HG03342 (cell line): ENCODE data around the gene CDK14.

ENCODE experiments used
- ATAC-seq: cut with Tn5 transposase; IDR thresholded peaks from one replicate; pipeline ENCODE4 v1.9.1; 2021; ENCODE audit warnings: mild to moderate bottlenecking, moderate library complexity; ENCODE audit not compliant: unreplicated experiment

Gene CDK14

GRCh38 chr7:90595801-90596670, at the start of gene CDK14:
TSS of gene CDK14 (plus strand) at chr7:90596321. CDS start at chr7:90596628, 307 bp downstream.
- ATAC-seq = peak; percentile 52

DNA sequence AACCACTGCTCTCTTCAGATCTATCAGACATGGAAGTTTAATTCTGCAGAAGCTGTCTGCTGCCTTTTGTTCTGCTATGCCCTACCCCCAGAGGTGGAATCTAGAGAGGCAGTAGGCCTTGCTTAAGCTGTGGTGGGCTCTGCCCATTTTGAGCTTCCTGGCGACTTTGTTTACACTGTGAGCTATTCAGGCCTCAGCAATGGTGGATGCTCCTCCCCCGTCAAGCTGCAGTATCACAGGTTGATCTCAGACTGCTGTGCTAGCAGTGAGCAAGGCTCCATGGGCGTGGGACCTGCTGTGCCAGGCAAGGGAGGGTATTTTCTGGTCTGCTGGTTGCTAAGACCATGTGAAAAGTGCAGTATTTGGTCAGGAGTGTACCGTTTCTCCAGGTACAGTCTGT, 45.1 kb upstream of the CDK14 start:
- ATAC-seq = no peak

GRCh38 chr7:90552521-90552920, 43.6 kb upstream of the CDK14 start:
- no peak for ATAC-seq

- ATAC-seq = no peak
These were observed 35.4 kb upstream of the CDK14 start for GRCh38 chr7:90560730-90561129.

DNA sequence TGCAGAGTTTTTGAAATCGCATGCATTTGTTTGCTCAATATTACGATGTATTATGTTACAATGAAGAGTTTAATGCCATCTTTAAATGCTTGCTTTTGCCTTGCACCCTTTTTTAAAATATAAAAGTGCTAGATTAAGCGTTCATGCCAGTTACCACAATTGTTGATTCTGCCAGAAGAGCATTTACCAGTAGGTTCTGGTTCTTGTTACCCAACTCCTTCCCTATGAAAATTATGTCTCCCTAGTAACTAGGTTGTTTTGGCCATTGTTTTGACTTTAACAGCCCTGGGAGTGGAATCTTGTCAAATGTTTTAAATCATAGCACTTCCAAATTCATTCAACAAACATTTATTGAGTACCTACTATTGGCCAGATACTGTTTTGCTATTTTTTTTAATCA, 32.8 kb upstream of the CDK14 start:
- no peak for ATAC-seq

GRCh38 chr7:90564455-90564854, 31.7 kb upstream of the CDK14 start:
- no peak for ATAC-seq

DNA sequence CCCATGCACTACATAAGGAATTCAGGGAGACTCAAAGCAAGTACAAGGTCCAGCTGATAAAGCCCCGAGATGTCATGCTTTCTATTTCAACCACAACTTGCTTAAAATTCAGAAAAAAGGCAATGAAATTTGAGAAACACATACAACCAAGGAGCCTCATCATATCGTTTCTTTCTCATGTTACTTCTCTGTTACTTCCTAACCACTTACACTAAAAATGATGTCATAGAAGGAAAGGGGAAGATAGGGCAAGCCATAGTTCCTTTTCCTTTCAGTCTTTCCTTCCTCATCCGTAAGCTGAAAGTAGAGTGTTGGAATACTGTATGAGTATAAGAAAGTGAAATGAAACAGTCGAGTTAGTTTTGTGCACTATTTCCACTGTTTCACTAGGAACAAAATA, 27.9 kb upstream of the CDK14 start:
- no peak for ATAC-seq

DNA sequence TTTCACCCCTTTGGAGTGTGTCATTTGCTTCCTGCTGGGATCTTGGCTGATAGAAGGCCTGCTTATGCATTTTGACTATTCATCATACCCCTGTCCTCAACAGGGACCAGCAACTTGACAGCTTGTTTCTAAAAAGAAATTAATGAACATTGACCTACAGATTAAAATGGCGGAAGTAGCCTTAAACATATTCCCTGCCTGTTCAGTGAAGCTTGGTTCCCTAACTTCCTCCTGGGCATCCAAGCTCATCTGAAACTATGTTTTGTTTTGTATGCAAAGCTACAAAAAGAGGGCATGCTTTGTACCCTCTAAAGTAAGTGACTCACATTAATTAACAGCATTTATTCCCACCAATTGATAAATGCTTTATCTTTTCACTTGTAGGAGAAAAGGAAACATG, 26.8 kb upstream of the CDK14 start:
- no peak for ATAC-seq

DNA sequence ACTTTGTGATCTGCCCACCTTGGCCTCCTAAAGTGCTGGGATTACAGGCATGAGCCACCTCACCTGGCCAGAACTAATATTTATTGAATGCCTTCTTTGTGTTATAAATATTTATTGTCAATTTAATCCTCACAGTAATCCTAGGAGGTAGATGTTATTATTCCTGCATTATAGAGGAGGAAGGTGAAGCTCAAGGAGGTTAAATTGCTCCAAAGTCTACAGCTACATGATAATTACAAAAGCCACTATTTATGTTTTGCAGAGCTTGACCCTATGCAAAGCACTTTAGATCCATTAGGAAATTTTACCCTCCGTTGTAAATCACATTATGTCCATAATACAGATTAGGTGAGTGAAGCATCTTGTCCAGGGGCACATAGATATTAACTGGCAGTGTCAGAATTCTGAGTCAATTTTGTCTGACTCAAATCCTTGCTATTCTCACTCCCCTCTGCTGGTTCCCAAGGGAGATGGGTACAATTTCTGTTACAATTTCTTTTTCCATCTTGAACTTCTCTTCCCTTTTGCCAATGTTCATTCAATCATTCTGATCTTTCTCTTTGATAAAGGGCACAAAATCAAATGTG, 25.7 kb upstream of the CDK14 start:
- no peak for ATAC-seq

GRCh38 chr7:90574146-90574819, 21.8 kb upstream of the CDK14 start:
- ATAC-seq = no peak

DNA sequence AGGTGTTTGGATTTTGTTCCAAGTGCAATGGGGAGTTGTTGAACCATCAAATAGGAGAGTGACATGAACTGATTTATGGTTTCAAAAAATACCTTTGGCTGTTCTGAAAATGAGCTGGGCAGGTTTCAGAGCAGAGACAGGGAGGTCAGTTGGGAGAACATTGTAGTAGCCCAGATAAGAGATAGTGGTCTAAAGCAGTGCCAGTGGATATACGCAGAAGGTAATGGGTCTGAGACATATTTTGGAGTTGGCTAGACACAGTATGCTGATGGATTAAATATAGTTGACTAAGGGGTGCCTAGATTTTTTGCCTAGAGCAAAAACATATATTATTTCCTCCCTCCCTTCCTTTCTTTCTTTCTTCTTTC, 21.3 kb upstream of the CDK14 start:
- no peak for ATAC-seq

GRCh38 chr7:90579181-90579688, 16.9 kb upstream of the CDK14 start:
- ATAC-seq = no peak

- ATAC-seq = no peak
These were observed 16.1 kb upstream of the CDK14 start for GRCh38 chr7:90580051-90580450.

DNA sequence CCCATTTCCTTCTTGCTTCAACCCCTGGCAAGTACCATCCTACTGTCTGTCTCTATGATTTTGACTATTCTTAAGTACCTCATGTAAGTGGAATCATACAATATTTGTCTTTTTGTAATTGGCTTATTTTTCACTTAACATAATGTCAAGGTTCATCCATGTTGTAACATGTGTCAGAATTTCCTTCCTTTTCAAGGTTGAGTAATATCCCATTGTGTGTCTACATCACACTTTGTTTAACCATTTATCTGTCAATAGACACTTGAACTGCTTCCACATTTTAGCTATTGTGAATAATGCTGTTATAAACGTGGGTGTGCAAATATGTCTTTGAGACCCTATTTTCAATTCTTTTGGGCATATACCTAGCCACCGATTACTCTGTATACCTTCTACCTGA, 14.0 kb upstream of the CDK14 start:
- no peak for ATAC-seq

- no peak for ATAC-seq
These were observed 11.7 kb upstream of the CDK14 start for GRCh38 chr7:90584378-90584777.

- no peak for ATAC-seq
These were observed 10.0 kb upstream of the CDK14 start for GRCh38 chr7:90586091-90586490.

- ATAC-seq = no peak
These were observed 8.4 kb upstream of the CDK14 start for GRCh38 chr7:90587766-90588165.

DNA sequence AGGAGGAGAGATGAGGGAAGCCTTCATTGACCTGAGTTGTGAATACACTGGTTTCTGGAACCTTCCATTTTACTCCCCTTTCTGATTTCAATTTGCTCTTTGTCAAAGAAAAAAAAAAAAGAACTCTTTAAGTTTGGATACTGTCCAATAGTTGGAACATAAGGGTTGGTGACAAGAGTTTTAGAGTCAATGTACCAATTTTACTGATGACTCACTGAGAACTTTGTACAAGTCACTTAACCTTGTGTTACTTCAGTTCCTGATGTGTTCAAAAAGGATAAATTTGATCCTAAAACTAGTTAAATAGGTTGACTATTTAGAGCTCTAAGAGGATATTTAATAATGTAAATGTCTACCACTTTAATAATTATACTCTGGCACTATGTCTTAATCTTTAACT, 4.1 kb upstream of the CDK14 start:
- no peak for ATAC-seq

- ATAC-seq = no peak
These were observed 2.9 kb upstream of the CDK14 start for GRCh38 chr7:90593205-90593604.

DNA sequence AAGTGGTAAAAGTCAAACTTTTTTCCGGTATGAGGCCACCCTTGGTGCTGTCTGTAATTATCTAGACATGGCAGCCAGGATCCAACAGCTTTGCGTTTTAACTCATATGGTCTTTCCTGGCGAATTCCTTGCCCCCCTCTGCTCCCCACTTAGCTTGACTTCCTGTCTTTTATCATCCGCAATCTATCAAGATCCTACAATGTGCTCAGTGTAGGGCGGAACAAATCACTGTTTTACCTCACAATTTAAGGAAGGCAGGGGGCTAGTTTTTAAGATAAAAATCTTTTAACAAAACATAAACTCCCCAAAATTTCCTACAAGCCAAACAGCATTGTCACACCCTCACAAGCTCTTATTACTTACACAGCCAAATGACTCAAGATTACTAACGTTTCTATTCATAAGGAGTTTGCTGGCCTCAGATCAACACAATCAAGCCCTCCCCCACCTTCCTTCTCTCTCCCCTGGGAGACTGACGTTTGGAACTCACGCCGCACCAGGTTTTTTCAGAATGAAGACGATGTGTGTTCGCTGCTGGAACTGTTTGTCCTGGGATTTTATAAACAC, 1.3 kb upstream of the CDK14 start:
- no peak for ATAC-seq

- peak; percentile 4 for ATAC-seq
These were observed 750 bp upstream of the CDK14 start for GRCh38 chr7:90595342-90595800.
